K562 (cell line): Measurements from ENCODE around the gene FNDC11. TPM values are rescaled to one million over a fixed set of nuclear protein-coding genes. Genes with fewer than 3 reads are reported as not detected.
A peak's percentile ranks its signal among the peaks of the same experiment; 100 is the strongest.

Experiments
- ATAC-seq: fragments of 200-7000 bp; cut with Tn5 transposase; 3 replicates; pipeline ENCODE4 v1.9.1; 2020; ENCODE audit warnings: moderate library complexity
- BruUV-seq: library from RNA; stranded (reverse); fragments of 400-500 nt; replicated peaks from 2 replicates; lab custom pipeline; 2021; lab: Mats Ljungman, UMichigan
- CTCF ChIA-PET: fragments of 300-600 bp; formaldehyde crosslinking; extraction: SDS; loops from one replicate; lab custom pipeline; 2021; ENCODE audit warnings: low intra/inter-chr PET ratio; lab: Yijun Ruan, JAX
- POLR2A ChIA-PET: fragments of 300-600, 350-650 bp; sonication (Branson Sonifier 250); formaldehyde crosslinking; extraction: SDS; loops from one replicate; lab custom pipeline; 2021; ENCODE audit warnings: antibody characterized with exemption, inconsistent platforms; lab: Yijun Ruan, JAX
- DNase-seq, 4 experiments: peaks; one replicate each; pipeline versions ENCODE4 v3.0.0 to v3.0.0-alpha.2; 2011 to 2018; ENCODE audit warnings: low spot score in 3 of 4, mixed read lengths in 3 of 4; ENCODE audit errors: extremely low read depth in 1 of 4
- FAIRE-seq: peaks from 2 replicates; lab custom pipeline; 2011; peaks lifted over from hg19 to GRCh38; lab: Jason Lieb, UNC
- H2AFZ ChIP-seq: 2 replicates; pipeline ENCODE4 v1.6.0; 2011; ENCODE audit warnings: low read depth, low read length, control low read depth, inconsistent platforms
- H3K27ac ChIP-seq: fragments of 200-600 bp; 3 replicates; pipeline ENCODE4 v1.8.0; 2011; ENCODE audit warnings: low read depth, mild to moderate bottlenecking, control low read depth, inconsistent platforms, low read length, moderate library complexity, mixed read lengths; ENCODE audit errors: extremely low read depth
- H3K27me3 ChIP-seq, 2 experiments: fragments of 300-600 bp in 1 of 2; 2 replicates in 1 of 2; 3 replicates in 1 of 2; pipeline versions ENCODE4 v1.6.0 to v1.8.0; 2011; ENCODE audit warnings: inconsistent platforms in 2 of 2, low read length in 2 of 2, mild to moderate bottlenecking in 1 of 2, mixed read lengths in 1 of 2, moderate library complexity in 1 of 2; ENCODE audit not compliant: control insufficient read depth in 2 of 2, insufficient read depth in 2 of 2
- H3K36me3 ChIP-seq: fragments of 300-600 bp; 3 replicates; pipeline ENCODE4 v1.8.0; 2011; ENCODE audit warnings: mild to moderate bottlenecking, low read length, inconsistent platforms; ENCODE audit not compliant: control insufficient read depth, insufficient read depth
- H3K4me1 ChIP-seq, 2 experiments: fragments of 200-600 bp in 1 of 2; replicated peaks in 1 of 2; 2 replicates in 1 of 2; 3 replicates in 1 of 2; pipeline versions ENCODE4 v1.5.1 to v1.8.0; 2011; ENCODE audit warnings: inconsistent platforms in 2 of 2, low read length in 2 of 2, mild to moderate bottlenecking in 1 of 2, mixed read lengths in 1 of 2, moderate library complexity in 1 of 2; ENCODE audit not compliant: control insufficient read depth in 2 of 2, insufficient read depth in 2 of 2
- H3K4me2 ChIP-seq: 2 replicates; pipeline ENCODE4 v1.6.1; 2011; ENCODE audit warnings: low read length, control low read depth, inconsistent platforms, mixed read lengths; ENCODE audit not compliant: insufficient read depth
- H3K4me3 ChIP-seq: fragments of 200-600 bp; sonication (generic), shearing (Covaris generic); 2 replicates; pipeline ENCODE4 v1.5.1; 2016; ENCODE audit warnings: control low read depth, inconsistent platforms
- H3K79me2 ChIP-seq: fragments of 200-600 bp; 3 replicates; pipeline ENCODE4 v1.8.0; 2011; ENCODE audit warnings: low read length, inconsistent platforms; ENCODE audit not compliant: control insufficient read depth, insufficient read depth
- H3K9ac ChIP-seq, 2 experiments: 2 replicates each; pipeline versions ENCODE4 v1.6.0 to v1.6.1; 2011; ENCODE audit warnings: low read depth in 2 of 2, low read length in 2 of 2, control low read depth in 1 of 2, inconsistent platforms in 1 of 2, mild to moderate bottlenecking in 1 of 2, mixed read lengths in 1 of 2; ENCODE audit not compliant: insufficient read depth in 1 of 2
- H3K9me1 ChIP-seq: one replicate; pipeline ENCODE4 v1.6.0; 2011; ENCODE audit warnings: inconsistent platforms, mild to moderate bottlenecking, low read length, moderate library complexity; ENCODE audit not compliant: control insufficient read depth, insufficient read depth
- H3K9me3 ChIP-seq: replicated peaks from 2 replicates; pipeline ENCODE4 v1.5.1; 2011; ENCODE audit warnings: low read depth, low read length, inconsistent platforms; ENCODE audit not compliant: control insufficient read depth, insufficient read depth
- H4K20me1 ChIP-seq: replicated peaks from 2 replicates; pipeline ENCODE4 v1.6.1; 2011; ENCODE audit warnings: low read length, inconsistent platforms, mixed read lengths; ENCODE audit not compliant: control insufficient read depth, insufficient read depth
- IRF1 ChIP-seq: sonication (generic); formaldehyde crosslinking; IDR thresholded peaks from 2 replicates; pipeline ENCODE4 v1.8.0; 2022; ENCODE audit warnings: missing genetic modification reagents, mild to moderate bottlenecking, borderline replicate concordance
- SAP30 ChIP-seq: fragments of 200-600 bp; sonication (generic); IDR thresholded peaks from 2 replicates; pipeline ENCODE4 v1.6.1; 2012; ENCODE audit warnings: borderline replicate concordance, low read depth, mild to moderate bottlenecking, moderate library complexity, low read length, control low read depth, inconsistent platforms; ENCODE audit not compliant: insufficient read depth, poor library complexity, severe bottlenecking
- STAT6 ChIP-seq: sonication (generic); formaldehyde crosslinking; IDR thresholded peaks from 2 replicates; pipeline ENCODE4 v1.8.1; 2023; ENCODE audit warnings: mild to moderate bottlenecking, missing genetic modification reagents
- USF1 ChIP-seq: sonication (generic); formaldehyde crosslinking; IDR thresholded peaks from 2 replicates; pipeline ENCODE4 v1.9.0; 2022; ENCODE audit warnings: mild to moderate bottlenecking, missing genetic modification reagents
- ZBTB11 ChIP-seq, 3 experiments: fragments of 200-800 bp in 1 of 3; fragments of 250-450 bp in 1 of 3; fragments of 450-650 bp in 1 of 3; sonication (Bioruptor Pico) in 1 of 3; sonication (Bioruptor generic) in 1 of 3; formaldehyde crosslinking in 1 of 3; IDR thresholded peaks; 2 replicates each; pipeline versions ENCODE4 v1.6.1 to v1.8.0; 2016 to 2022; ENCODE audit warnings: mild to moderate bottlenecking in 2 of 3, missing genetic modification characterization in 2 of 3, missing compliant biosample characterization in 1 of 3, moderate library complexity in 1 of 3
- ZNF121 ChIP-seq: sonication (generic); formaldehyde crosslinking; conservative IDR thresholded peaks from 2 replicates; pipeline ENCODE4 v1.8.0; 2022; ENCODE audit warnings: missing genetic modification reagents
- WGBS: fragments of 100-300 bp; shearing (Covaris generic); methylation state at CpG from one replicate; pipeline ENCODE4 v1.1.6; 2016; ENCODE audit warnings: low coverage, mixed read lengths; ENCODE audit not compliant: insufficient coverage; ENCODE audit errors: missing lambda C conversion rate; 5-methylcytosine and 5-hydroxymethylcytosine counted together
- in situ Hi-C: fragments of 300-500 bp; cut with MboI; formaldehyde crosslinking; loops from 4 replicates; pipeline ENCODE4 v1.15.0; 2018; ENCODE audit warnings: inconsistent platforms, mixed read lengths
- intact Hi-C: fragments of 100-400 bp; cut with micrococcal nuclease; formaldehyde crosslinking; loops from 2 replicates; pipeline ENCODE4 v1.14.2; 2022
- polyA plus RNA-seq, 8 experiments: library from polyadenylated mRNA; depleted of rRNA in 4 of 8; stranded (reverse) in 5 of 8; unstranded in 3 of 8; fragments of >200 nt; fragmentation: Nextera tagmentation in 2 of 8; fragmentation: Illumina TruSeq in 1 of 8; extraction: Ambion mirVana in 2 of 8; extraction: Trizol in 1 of 8; gene quantifications; 2 replicates each; pipeline versions ENCODE4 v1.2.1 to v1.2.3, GENCODE V29; 2011 to 2014; ENCODE audit warnings: inconsistent platforms in 1 of 8, missing spikeins in 1 of 8
- total RNA-seq, 7 experiments: library from RNA; depleted of rRNA in 6 of 7; stranded (reverse); fragments of >200 nt in 6 of 7; fragmentation: Illumina TruSeq in 2 of 7; extraction: Trizol in 2 of 7; gene quantifications; 2 replicates each; pipeline versions ENCODE4 v1.2.1 to v1.2.3, GENCODE V29; 2011 to 2021; ENCODE audit warnings: low replicate concordance in 1 of 7

The FNDC11 gene
- total and polyA plus RNA-seq, 9 of the 15 experiments (the other 6 are each of a cell fraction or from before 2014, with no cell fraction given): 0.08 to 2.3 (median 0.64) TPM; not detected in 2

GRCh38 chr20:63534831-63535651 is 18.9 kb upstream of the FNDC11 start (continued):
- peak; percentile 36; the same call in 1 of the 2 replicates for TF ChIP-seq USF1 (CRISPR knock-in tag)
- TF ChIP-seq IRF1 (CRISPR knock-in tag): 0 out of 2 replicates have a peak, but pooled peaks have one; percentile 53

- DNase-seq (no peak), ATAC-seq (no peak), FAIRE-seq (no peak)
- no peak overlapping the region for H3K4me2 ChIP-seq
- ChIA-PET CTCF (interaction anchor here (0.7 to 3.4 kb wide), 2 partner anchors 437 to 500 kb away, joined by 3 to 25 read pairs; no protein-coding TSS in a partner anchor), POLR2A (interaction anchor here (0.6 to 0.9 kb wide), 8 partner anchors 9 to 425 kb away, joined by 3 to 7 read pairs (median 3); partner anchors contain the start of genes ARFRP1 and ZGPAT)
- no peaks in the 10 kb centered on the region for H3K79me2 ChIP-seq
- 55% methylated on average over 33 of the region's 35 CpGs for WGBS
- H3K27ac ChIP-seq: no peak overlapping the region
- peaks cover 6 to 83% of the 10 kb centered on the region in 2 experiments; a peak in 4 of 5 replicates for H3K4me1 ChIP-seq
- peaks cover 0 to 31% of the 10 kb centered on the region in 2 experiments; a peak in 3 of 5 replicates for H3K27me3 ChIP-seq
- H3K36me3 ChIP-seq: no peaks in the 10 kb centered on the region
- TF ChIP-seq ZNF121 (CRISPR knock-in tag): no peak
- no peak for TF ChIP-seq STAT6 (CRISPR knock-in tag)
- TF ChIP-seq SAP30: no peak
- TF ChIP-seq ZBTB11 (CRISPR knock-in tag; IDR thresholded peaks at IDR 0.05): peak in 1 of 3 experiments; percentile 91; a peak in 2 of 6 replicates
- no TSS peak for BruUV-seq
- intact Hi-C loops: loop anchor here (5.0 to 10.0 kb wide), 3 partner anchors 118 to 501 kb away; partner anchors contain the start of genes ARFRP1, C20orf204, RTEL1 and STMN3
- no peaks in the 10 kb centered on the region for H3K9me3 ChIP-seq
- H3K9me1 ChIP-seq: no peaks in the 10 kb centered on the region
- H3K4me3 ChIP-seq: no peak overlapping the region
- peak overlapping the region in 1 of 2 experiments; percentile 28; a peak in 2 of 4 replicates for H3K9ac ChIP-seq
- H2AFZ ChIP-seq: no peak overlapping the region
- in situ Hi-C loops: no loop called here
- peaks cover 6% of the 10 kb centered on the region for H4K20me1 ChIP-seq
These were observed 17.6 kb upstream of the FNDC11 start for GRCh38 chr20:63536241-63536977.
